Fibroblast of pulmonary artery (primary cell): ENCODE data around the gene RHOT2.

Source experiments
- DNase-seq: peaks from one replicate; pipeline ENCODE4 v3.0.0-alpha.2; 2010; ENCODE audit warnings: low read depth
- H3K4me3 ChIP-seq: replicated peaks from 2 replicates; pipeline ENCODE4 v1.5.1; 2011; ENCODE audit warnings: low read depth, mild to moderate bottlenecking, control low read depth, low read length, moderate library complexity
- CTCF ChIP-seq: IDR thresholded peaks from 2 replicates; pipeline ENCODE4 v1.5.1; 2011; ENCODE audit warnings: mild to moderate bottlenecking, control low read depth, low read length, inconsistent platforms; ENCODE audit errors: missing control alignments

RHOT2 gene

GRCh38 chr16:625117-625976 lies 42.6 kb upstream of the RHOT2 start:
- no peak for DNase-seq
- H3K4me3 ChIP-seq: no peak overlapping the region
- TF ChIP-seq CTCF: no peak

- H3K4me3 ChIP-seq: no peak overlapping the region
- TF ChIP-seq CTCF: no peak
- no peak for DNase-seq
These were observed 41.8 kb upstream of the RHOT2 start for GRCh38 chr16:625977-626765.

GRCh38 chr16:626787-627453 lies 41.0 kb upstream of the RHOT2 start:
- peak; percentile 96 for DNase-seq
- TF ChIP-seq CTCF: no peak
- no peak overlapping the region for H3K4me3 ChIP-seq

- no peak overlapping the region for H3K4me3 ChIP-seq
- DNase-seq: no peak
- no peak for TF ChIP-seq CTCF
These were observed 40.3 kb upstream of the RHOT2 start for GRCh38 chr16:627454-628239.

- H3K4me3 ChIP-seq: no peak overlapping the region
- no peak for DNase-seq
- no peak for TF ChIP-seq CTCF
These were observed 39.4 kb upstream of the RHOT2 start for GRCh38 chr16:628321-629061.
